ENCODE data around the gene PLEKHH2.

GRCh38 chr2:43778233-43778632 lies 141.2 kb downstream of the PLEKHH2 start:
- no peak for TF ChIP-seq POLR2A (IDR thresholded peaks at IDR 0.05)
- TF ChIP-seq CTCF (IDR thresholded peaks at IDR 0.05), result no peak
